HG03571 (cell line): ENCODE results near the gene PTPN7.
A peak's percentile ranks its signal among the peaks of the same experiment; 100 is the strongest.
"Not testable (repeated sequence)": the region's sequence is repeated elsewhere in the genome, so short reads cannot be mapped to it uniquely, and the experiment has no call there.

Experiments
- ATAC-seq: cut with Tn5 transposase; IDR thresholded peaks from one replicate; pipeline ENCODE4 v1.9.1; 2021; ENCODE audit not compliant: unreplicated experiment

PTPN7 gene

DNA sequence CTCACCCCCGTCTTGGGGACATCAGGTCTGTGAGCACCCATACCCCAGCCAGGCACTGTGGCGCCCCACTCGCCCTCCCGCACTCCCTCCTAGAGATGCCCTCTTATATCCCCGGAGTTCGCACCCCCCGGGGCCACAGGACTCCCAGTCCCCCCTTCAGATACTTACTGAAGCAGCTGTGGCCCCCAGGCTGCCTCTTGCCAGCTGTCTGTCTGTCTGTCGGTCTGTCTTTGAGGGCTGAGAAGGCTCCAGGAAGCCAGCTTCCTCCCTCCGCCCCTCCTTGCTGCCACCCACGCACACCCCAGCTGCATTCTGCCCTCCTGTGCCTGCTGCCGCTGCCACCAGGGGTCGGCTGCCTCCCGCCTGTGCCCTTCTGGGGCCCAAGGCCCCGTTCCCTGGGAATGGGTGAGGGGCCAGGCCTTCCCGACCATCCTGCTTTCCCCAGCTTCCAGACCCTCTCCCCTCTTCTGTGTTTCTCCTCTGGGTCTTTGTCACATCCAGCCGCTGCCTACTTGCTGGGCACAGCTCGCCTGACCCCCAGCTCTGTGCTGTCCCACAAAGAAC is at the start of gene PTPN7:
Gene PTPN7, minus strand, starts transcription at position 226 of the 564 bp plus-strand sequence. CDS start 1,200 bp downstream, outside the sequence.
- peak; percentile 37 for ATAC-seq

DNA sequence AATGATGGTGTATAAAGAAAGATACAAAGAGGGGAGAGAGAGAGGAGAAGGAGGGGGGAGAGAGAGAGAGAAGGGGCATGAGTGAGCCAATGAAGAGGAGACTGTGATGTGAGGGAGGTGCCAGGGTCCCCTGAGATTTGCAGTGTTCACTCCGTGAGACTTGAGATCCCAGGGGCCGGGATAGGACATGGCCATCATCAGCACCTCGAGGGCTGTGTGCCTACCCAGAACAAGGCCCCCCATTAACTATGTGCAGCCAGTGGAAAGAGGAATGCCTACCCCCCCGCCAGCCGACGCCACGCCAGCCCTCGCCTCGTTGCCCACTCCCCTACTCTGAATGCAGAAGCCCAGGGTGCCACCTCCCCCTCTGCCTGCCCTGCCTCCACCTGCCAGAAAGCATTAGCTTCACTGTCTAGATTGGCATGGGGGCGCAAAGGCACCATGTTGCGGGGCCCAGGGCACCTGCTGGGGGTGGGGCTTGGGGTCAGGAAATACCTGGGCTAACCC is 48.0 kb upstream of the PTPN7 start:
- no peak for ATAC-seq

DNA sequence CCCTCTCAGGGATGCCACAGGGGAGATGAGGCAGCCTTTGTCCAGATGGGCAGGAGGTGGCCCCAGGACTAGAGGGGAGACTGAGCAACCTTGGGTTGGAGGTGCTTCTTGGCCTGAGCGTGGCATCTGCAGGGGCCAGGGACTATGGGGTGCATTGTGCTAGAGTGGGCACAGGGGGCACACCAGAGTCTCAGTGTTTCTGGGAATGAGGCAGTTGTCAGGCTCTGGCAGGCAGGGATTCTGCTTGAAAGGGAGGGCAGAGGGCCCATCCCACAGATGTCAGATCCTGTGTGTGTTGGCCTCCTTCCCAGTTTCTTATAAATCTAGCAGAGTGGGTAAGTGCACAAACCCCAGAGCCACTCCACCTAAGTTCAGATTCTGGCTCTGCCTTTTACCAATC is 46.9 kb upstream of the PTPN7 start:
- no peak for ATAC-seq

DNA sequence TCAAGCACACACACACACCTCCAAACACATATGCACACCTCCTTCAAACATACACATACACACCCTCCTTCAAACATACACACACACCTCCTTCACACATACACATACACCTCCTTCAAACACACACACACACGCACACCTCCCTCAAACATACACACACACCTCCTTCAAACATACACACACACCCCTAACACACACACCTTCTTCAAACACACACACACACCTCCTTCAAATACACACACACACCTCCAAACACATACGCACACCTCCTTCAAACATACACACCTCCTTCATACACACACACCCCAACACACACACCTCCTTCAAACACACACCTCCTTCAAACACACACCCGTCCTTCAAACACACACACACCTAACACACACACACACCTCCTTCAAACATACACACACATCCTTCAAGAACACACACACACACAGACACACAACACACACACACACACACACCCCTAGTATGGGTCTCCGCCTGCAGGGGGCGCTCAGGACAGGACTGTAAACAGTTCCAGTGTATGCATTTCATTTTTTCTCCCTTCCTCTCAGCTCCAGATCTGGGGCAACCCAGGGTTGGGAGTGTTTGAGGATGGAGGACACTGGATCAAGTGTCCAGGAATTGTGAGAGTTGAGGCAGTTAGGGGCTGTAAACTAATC is 45.3 kb upstream of the PTPN7 start:
- no peak for ATAC-seq

DNA sequence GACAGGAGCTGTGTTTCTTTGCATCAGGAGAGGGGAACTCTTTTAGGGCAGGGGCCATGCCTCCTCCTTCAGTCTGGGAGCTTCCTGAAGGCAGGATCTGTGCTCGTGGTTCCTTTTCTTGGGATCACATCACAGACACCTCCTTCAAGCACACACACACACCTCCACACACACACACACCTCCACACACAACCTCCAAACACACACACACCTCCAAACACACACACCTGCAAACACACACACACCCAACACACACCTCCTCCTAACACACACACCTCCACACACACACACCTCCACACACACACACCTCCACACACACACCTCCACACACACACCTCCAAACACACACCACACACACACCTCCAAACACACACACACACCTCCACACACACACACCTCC is 43.7 kb upstream of the PTPN7 start:
- no peak for ATAC-seq

DNA sequence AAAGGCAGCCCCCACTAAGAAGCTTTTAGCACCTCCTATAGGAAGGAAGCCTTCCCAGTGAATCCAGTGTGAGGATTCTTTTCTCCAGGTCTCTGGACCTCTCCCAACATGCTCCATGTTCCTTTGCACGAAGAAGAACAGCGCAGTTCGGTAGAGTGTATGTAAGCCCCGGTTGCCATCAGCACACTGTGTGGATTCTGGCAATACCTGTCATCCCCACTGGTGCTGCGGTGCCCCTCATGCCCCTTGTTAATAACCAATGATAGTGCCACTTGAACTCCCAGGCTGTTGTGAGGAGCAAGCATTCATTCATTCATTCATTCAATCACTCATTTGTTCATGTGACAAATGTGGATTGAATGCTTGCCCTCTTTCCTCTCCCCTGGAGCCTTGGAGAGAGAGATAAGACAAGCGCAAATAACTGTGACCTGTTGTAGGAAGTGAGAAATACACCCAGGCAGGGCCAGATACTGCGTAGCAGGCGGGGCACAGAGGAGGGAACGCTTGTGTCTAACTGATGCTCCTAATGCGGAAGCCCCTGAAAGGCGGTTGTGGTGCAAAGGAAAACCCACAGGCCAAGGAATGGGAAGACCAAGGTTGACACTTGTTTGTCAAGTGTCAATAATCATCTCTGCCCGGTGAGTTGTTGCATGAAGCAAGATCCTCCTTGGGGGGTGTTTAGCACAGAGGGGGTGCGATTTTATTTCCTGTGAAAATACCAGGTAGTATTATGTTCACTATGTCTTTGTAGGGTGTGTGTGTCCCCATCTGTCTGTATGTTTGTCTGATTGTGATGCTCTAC is 43.0 kb upstream of the PTPN7 start:
- no peak for ATAC-seq

DNA sequence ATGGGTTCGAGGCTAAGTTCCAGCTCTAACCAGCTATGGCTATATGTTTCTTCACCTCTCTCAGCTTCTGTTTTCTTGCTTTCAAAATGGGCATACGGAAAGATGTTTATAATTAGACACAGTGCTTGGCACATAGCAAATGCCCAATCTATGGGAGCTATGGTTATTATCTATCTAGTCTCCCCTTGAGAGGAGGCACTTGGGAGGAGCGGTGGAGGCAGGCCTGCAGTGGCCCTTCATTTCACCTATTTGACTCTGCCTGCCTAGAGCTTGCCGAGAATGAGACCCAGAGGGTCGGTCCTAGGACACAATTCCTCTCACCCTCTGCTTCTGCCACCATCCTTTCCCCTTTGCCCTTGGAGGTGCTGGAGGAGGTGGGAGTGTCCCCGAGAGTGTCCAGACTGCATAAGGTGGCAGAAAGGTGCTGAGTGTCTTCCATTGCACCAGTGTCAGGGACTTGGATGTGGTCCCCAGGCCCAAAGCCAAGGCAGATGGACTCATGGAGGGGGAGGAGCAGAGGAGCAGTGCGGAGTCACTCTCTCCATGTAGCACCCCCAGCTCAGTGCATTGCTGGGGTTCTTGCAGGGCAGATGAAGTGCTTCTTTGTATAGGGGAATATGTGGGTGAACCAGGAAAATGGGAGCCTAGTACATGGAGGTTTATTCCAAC is 42.2 kb upstream of the PTPN7 start:
- no peak for ATAC-seq

DNA sequence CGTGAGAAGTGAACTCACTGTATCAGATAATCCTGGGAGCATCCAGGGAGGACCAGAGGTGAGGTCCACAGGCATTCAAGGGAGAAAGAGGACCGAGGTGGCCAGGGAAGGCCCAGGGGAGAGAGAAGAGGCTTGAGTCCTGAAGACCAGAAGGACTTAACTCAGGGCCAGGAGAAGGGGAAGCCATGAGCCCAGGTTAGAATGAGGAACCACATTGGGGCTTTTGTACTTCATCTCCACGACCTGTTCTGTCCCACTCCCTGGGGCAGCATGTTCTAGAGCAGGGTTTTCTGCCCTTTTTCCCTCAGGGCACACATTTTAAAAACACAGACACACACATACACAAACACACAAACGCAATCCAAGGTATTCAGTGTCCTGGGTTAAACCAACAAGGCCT is 41.6 kb upstream of the PTPN7 start:
- no peak for ATAC-seq

DNA sequence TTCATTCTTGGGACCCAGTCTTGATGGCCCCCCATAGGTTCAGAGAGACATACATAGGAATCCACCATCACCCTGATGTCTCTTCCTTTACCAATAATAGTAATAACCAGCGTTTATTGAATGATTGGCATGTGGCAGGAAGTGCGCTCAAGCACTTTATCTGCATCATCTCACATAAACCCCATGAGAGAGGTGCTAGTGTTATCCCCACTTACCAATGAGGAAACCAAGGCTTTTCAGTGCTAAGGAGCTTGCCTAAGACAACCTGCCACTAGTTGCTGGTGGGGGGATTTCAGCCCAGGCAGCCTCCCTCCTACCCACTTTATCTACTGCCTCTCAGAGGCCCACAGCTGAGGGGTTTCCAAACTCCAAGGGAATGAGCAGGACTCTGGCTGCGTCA is 40.9 kb upstream of the PTPN7 start:
- ATAC-seq = no peak

DNA sequence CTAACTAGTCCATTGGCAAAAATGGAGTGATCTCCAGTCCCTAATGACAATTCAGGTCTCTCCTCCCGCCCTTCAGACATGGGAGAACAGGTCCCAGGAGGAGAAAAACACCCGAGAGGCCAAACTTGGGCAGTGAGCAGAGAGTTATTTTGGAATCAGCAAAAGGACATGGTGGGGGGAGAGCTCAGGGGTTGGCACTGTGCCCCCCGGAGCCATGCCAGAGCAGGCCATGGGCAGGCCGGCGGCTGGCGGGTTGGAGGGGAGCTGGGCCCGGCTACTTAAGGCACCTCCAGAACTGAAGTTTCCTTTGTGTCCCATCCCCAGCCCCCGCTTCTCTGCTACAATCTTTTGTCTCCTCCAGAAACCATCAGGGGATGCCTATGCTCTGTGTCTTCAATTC is 40.3 kb upstream of the PTPN7 start:
- no peak for ATAC-seq

DNA sequence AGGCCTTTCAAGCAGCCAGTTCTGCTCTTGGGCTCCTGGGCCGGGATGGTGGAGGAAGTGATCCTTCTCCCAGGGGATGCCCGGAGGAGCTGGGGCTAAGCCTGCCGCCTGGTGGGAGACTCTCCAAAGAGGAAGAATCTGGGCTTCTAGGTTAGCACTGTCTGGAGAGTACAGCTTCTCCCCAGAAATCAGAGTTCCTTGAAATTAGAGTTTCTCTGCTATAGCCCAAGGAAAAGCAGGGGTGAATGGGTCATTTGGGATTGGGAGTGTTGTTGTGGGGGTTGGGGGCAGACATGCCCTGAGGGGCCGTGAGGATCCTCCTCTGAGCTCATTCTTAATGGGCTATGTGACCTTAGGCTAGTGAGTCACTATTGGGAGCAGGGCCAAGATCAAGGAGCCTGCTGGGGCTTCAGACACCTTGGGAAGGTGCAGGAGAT is 39.7 kb upstream of the PTPN7 start:
- no peak for ATAC-seq

DNA sequence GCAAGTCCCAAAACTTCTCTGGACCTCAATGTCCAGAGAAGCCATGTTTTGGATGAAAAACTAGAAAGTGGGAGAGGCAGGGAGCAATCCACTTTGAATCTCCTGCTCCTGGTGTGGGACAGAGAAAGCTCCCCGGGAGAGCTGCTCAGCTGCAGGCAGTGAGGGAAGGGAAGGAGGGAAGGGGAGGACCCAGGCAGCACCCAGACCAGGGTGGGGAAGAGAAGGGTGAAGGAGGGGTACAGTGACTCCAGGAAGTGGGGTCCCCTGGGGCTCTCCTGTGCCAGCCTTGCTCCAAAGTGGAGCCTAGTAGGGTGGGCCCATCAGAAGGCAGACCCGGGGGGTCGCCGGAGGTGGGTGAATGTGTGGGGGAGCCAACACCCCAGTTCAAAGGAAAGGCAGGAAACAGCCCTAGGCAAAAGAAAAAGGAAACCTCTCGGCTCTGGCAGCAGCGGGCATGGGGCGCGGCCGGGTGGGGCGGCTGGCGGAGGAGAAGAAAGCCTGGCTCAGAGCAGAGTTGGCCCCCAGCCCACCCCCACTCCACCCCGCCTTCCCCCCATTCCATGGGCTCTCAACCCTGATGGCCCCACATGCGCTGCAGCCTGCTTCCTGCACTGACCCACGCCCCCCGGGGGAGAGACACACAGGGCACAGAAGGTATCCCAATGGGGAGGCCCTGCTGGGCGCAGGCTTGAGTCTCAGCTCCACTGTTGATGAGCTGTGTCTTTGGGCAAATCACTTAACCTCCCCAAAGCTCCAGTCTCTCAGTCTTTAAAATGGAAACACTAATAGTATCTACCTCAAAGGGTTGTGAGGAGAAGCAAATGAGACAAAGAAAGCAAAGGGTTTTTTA is 38.9 kb upstream of the PTPN7 start:
- ATAC-seq = no peak

DNA sequence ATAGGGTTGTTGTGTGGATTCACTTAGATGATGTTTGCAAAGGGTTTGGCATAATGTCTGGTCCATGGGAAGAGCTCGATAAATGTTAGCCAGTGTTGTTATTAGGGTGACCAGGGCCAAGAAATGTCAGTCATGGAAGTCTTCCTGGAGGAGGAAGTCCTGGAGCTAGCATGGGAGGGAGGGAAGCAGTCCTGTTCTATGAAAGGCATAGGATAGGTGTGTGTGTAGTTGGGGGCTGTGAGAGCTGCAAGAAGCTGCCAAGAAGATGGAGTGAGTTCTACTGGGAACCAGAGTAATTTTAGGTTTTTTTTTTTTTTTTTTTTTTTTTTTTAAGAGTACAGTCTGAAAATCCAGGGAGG is 37.9 kb upstream of the PTPN7 start:
- no peak for ATAC-seq

DNA sequence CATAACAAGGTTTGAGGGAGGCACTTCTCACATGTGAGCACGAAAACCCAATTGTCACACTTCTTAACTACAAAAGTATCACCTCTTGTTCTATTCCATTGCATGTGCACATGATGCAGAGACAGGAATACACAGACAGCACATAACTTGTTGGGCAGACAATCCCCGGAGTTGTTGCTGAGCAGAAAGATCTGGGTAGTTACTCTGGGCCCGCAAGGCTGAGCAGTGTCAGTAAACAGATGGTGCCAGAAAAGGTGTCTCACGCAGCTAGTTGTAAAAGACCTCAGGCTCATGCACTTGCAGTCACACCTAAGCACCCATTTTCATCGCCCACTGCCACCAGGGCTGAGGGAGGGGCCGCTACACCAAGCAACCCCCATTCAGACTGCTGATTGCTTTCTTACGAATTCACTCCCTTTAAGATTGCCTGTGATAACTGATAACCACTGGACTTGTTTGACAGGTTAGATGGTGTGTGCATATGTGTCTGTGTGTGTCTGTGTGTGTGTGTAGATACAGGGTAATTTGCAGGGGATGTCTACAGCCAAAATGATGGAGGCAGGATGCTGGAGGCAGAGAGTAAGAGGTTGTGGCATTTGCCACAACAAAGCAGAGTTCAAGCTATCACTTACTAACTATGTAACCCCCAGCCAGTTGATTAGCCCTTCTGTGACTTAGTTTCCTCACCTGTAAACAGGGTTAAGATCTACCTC is 37.4 kb upstream of the PTPN7 start:
- ATAC-seq = no peak

DNA sequence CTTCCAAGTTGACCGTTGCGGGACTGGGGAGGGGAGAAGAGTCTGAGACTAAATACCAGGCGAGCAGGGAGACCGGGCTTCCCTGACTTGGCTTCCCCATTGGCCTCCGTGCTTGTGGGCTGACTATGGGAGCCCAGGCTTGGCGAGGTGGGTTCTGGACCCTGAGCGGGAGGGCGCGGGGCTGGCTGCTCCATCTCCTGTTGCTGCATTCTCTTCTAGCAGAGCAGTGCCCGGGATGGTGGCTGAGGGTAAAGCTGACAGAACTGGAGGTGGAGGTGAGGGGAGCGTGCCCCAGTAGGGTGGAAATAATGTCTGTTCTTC is 33.9 kb upstream of the PTPN7 start:
- ATAC-seq = no peak

DNA sequence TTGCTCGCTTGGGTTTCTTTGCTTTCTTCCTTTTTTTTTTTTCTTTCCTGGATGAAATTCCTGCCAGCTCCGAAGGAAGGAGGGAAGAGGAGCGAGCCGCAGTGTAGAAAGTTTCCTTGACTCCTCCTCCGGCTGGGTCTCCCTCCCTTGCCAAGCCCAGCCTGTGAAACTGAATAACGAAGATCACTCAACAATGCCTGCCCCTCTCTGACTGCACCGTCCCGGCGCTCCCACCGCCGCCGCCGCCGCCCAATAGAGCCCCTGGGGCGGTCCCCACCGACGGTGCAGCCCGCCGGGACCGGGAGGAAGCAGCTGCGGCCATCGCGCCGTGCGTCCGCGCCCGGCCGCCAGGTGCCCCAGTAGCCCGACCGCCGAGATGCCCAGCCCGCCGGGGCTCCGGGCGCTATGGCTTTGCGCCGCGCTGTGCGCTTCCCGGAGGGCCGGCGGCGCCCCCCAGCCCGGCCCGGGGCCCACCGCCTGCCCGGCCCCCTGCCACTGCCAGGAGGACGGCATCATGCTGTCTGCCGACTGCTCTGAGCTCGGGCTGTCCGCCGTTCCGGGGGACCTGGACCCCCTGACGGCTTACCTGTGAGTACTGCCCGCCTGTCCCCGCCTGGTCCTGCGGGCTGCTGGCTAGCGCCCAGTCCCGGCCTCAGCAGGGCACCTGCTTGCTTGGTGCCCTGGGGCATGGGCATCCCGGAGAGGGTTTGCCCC is 33.4 kb upstream of the PTPN7 start, which contains the start of gene LGR6:
Gene LGR6, plus strand, starts transcription at position 186 of the 714 bp plus-strand sequence. Its CDS starts 191 bp downstream, at position 377.
- no peak for ATAC-seq

DNA sequence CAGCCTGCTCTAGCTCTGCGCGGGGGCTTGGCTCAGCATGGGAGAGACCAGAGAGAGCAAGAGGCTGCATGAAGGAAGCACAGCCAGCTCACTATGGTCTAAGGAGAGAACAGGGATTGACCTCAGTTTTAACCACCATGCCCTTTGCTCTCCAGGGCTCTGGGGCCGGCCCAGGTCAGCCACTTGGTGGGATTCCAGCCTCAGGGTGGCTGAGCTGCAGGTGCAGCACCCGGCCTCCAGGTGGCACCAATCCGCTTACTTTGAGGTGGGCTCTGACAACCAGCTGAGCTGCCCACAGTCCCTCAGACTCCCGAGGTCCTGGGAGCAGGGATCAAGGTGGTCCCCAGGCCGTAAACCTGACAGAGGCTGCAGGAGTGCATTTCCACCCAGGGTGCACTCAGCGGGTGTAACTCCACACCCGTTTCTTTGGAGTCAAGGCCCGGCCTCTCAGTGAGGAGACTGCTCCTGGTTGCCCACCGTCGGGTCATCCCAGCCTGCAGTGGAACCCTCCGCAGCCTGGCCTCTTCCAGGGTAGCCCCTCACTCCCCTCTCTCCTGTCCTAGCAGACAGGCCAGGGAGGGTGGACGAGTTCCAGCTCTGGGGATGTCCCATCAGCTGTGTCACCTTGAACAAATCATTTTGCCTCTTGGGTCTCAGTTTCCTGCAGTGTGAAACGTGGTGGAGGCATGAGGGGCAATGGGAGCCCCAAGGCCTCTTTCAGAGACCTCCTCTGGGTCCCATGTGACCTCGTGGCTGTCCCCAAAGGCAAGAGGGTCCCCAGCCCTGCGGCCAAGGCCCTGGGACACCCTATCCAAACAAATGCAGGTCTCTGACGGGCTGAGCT is 32.6 kb upstream of the PTPN7 start:
- no peak for ATAC-seq

DNA sequence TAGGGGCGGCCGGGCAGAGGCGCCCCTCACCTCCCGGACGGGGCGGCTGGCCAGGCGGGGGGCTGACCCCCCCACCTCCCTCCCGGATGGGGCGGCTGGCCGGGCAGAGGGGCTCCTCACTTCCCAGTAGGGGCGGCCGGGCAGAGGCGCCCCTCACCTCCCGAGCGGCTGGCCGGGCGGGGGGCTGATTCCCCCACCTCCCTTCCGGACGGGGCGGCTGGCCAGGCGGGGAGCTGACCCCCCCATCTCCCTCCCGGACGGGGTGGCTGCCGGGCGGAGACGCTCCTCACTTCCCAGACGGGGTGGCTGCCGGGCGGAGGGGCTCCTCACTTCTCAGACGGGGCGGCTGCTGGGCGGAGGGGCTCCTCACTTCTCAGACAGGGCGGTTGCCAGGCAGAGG is 31.0 kb upstream of the PTPN7 start:
- ATAC-seq = not testable (repeated sequence)
